ENCODE data around the gene ARID3B. TPM values are rescaled to one million over a fixed set of nuclear protein-coding genes. Genes with fewer than 3 reads are reported as not detected.
"Not testable (repeated sequence)": the region's sequence is repeated elsewhere in the genome, so short reads cannot be mapped to it uniquely, and the experiment has no call there.

Gene ARID3B
- total RNA-seq, 4 donors from 2014 or later, result 5.9 to 7.7 (median 6.2) TPM

DNA sequence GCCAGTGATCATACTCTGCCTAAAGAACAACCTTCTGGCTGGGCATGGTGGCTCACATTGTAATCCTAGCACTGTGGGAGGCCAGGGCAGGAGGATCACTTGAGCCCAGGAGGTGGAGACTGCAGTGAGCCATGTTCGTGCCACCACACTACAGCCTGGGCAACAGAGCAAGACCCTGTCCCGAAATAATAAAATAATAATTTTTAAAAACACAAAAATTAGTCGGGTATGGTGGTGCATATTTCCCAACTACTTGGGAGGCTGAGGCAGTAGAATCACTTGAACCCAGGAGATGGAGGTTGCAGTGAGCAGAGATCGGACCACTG, 34.5 kb upstream of the ARID3B start:
- no peak for TF ChIP-seq POLR2A (IDR thresholded peaks at IDR 0.05)
- H3K27ac ChIP-seq, result no peak overlapping the region
- H3K9me3 ChIP-seq, result no peaks in the 10 kb centered on the region
- no peak for DNase-seq
- whole genome bisulfite sequencing, 2 donors, result 97 to 99% methylated on average over 4 of the region's 4 CpGs
- no peaks in the 10 kb centered on the region for H3K27me3 ChIP-seq
- no peak overlapping the region for H3K4me3 ChIP-seq (replicated peaks in 1 of 3)
- intact Hi-C loops (cut with DNase I), result no loop called here
- H3K4me1 ChIP-seq, result no peaks in the 10 kb centered on the region
- H3K36me3 ChIP-seq, result no peaks in the 10 kb centered on the region

DNA sequence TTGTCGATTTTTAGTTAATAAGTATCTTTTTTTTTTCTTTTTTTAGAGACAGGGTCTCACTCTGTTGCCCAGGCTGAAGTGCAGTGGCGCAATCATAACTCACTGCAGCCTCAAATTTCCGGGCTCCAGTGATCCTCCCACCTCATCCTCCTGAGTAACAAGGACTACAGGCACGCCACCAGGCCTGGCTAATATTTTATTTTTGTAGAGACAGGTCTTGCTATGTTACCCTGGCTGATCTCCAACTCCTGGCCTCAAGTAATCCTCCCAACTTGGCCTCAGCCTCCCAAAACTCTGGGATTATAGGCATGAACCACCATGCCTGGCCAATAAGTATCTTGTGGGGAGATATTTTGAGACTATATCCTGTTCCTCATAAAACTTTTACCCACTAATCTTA, 29.4 kb upstream of the ARID3B start:
- Histone ChIP-seq H3K4me1 (no peaks in the 10 kb centered on the region), H3K27ac (no peak overlapping the region), H3K4me3 (replicated peaks in 1 of 3) (no peak overlapping the region), H3K36me3 (no peaks in the 10 kb centered on the region), H3K9me3 (no peaks in the 10 kb centered on the region), H3K27me3 (no peaks in the 10 kb centered on the region)
- intact Hi-C loops (cut with DNase I), result no loop called here
- 84 to 89% methylated on average over 4 of the region's 4 CpGs for WGBS, 2 donors
- no peak for DNase-seq
- TF ChIP-seq, protein P1, sequence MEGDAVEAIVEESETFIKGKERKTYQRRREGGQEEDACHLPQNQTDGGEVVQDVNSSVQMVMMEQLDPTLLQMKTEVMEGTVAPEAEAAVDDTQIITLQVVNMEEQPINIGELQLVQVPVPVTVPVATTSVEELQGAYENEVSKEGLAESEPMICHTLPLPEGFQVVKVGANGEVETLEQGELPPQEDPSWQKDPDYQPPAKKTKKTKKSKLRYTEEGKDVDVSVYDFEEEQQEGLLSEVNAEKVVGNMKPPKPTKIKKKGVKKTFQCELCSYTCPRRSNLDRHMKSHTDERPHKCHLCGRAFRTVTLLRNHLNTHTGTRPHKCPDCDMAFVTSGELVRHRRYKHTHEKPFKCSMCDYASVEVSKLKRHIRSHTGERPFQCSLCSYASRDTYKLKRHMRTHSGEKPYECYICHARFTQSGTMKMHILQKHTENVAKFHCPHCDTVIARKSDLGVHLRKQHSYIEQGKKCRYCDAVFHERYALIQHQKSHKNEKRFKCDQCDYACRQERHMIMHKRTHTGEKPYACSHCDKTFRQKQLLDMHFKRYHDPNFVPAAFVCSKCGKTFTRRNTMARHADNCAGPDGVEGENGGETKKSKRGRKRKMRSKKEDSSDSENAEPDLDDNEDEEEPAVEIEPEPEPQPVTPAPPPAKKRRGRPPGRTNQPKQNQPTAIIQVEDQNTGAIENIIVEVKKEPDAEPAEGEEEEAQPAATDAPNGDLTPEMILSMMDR (IDR thresholded peaks at IDR 0.05), result no peak
- no peak for TF ChIP-seq POLR2A (IDR thresholded peaks at IDR 0.05)

DNA sequence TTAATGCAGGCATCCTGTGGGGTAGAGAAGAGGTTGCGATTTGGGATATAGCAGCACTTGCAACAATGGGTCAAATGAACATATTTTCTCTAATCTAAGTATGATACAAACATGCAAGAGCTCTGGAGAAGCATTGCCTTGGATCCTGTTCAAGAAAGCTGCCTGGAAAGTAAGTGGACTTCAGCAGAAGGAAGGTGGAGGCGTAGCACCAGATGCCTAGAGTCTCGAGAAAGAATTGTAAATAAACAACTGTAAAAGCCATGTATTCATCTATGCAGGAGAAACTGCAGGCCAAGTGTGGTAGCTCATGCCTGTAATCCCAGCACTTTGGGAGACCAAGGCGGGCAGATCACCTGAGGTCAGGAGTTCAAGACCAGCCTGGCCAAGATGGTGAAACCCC, 27.0 kb upstream of the ARID3B start:
- H3K36me3 ChIP-seq; H3K4me3 ChIP-seq (replicated peaks in 1 of 3); H3K4me1 ChIP-seq; H3K27me3 ChIP-seq; H3K27ac ChIP-seq; H3K9me3 ChIP-seq; intact Hi-C loops (cut with DNase I); DNase-seq: not testable (repeated sequence)
- 85 to 88% methylated on average over 4 of the region's 4 CpGs for WGBS, 2 donors

DNA sequence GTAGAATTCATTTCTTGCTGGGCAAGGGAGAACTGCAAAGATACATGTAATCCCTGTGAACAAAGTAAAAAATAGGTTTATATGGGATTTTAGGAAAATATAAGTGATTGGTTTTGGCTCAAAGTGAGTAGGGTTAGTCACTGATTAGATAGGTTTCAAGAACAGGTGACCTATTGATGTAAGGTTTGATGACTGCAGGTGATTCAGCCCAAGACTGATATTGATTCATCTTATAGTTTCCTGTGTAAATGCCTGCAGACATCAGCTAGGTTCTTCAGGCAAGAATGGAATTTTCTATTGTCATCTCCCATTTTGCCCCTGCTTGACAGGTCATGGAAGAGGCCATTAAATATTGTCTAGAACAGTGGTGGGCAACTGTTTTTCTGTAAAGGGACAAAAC, 23.9 kb upstream of the ARID3B start:
- intact Hi-C loops (cut with DNase I), result no loop called here
- DNase-seq, result no peak
- TF ChIP-seq POLR2A (IDR thresholded peaks at IDR 0.05), result no peak
- TF ChIP-seq, protein P1 (IDR thresholded peaks at IDR 0.05), result no peak
- Histone ChIP-seq H3K9me3 (no peaks in the 10 kb centered on the region), H3K36me3 (no peaks in the 10 kb centered on the region), H3K27ac (no peak overlapping the region), H3K4me1 (no peaks in the 10 kb centered on the region), H3K27me3 (no peaks in the 10 kb centered on the region), H3K4me3 (replicated peaks in 1 of 3) (no peak overlapping the region)

DNA sequence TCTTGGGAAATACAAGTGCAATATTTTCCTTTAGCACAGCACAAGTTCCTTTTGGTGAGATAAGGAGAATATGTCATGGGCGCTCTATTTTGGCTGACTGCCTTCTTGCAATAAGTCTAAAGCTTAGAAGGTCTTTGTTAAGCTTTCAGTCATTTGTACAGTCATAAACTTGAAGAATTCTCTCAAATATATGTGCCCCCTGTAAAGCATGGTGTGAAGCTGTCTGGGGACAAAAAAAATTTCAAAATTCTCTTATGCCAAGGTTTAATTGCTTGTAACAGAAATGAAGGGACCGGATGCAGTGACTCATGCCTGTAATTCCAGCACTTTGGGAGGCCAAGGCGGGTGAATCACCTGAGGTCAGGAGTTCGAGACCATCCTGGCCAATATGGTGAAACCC, 21.7 kb upstream of the ARID3B start:
- intact Hi-C loops (cut with DNase I), result no loop called here
- Histone ChIP-seq H3K27me3 (no peaks in the 10 kb centered on the region), H3K4me1 (no peaks in the 10 kb centered on the region), H3K4me3 (replicated peaks in 1 of 3) (no peak overlapping the region), H3K27ac (no peak overlapping the region), H3K36me3 (no peaks in the 10 kb centered on the region), H3K9me3 (no peaks in the 10 kb centered on the region)
- DNase-seq, result no peak
- TF ChIP-seq POLR2A (IDR thresholded peaks at IDR 0.05), result no peak
- TF ChIP-seq, protein P1 (IDR thresholded peaks at IDR 0.05), result no peak
- WGBS, 2 donors, result 96% methylated on average over 4 of the region's 4 CpGs

DNA sequence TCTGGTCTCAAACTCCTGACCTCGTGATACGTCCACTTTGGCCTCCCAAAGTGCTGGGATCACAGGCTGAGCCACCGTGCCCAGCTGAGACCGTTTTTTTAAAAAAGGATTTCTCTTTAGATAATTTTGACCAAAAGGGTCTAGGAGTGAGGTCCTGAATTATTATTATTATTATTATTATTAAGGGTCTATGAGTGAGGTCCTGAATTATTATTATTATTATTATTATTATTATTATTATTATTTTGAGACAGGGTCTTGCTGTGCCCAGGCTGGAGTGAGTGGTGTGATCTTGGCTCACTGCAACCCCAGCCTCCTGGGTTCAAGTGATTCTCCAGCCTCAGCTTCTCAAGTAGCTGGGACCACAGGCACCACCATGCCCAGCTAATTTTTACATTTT, 20.6 kb upstream of the ARID3B start:
- whole genome bisulfite sequencing, 2 donors, result 96 to 97% methylated on average over 4 of the region's 4 CpGs
- DNase-seq, result no peak
- intact Hi-C loops (cut with DNase I), result no loop called here
- TF ChIP-seq, protein P1 (IDR thresholded peaks at IDR 0.05), result no peak
- no peak for TF ChIP-seq POLR2A (IDR thresholded peaks at IDR 0.05)
- Histone ChIP-seq H3K27me3 (no peaks in the 10 kb centered on the region), H3K36me3 (no peaks in the 10 kb centered on the region), H3K4me3 (replicated peaks in 1 of 3) (no peak overlapping the region), H3K27ac (no peak overlapping the region), H3K9me3 (no peaks in the 10 kb centered on the region), H3K4me1 (no peaks in the 10 kb centered on the region)

All from thyroid gland (tissue), 4 donors.